ENCODE measurements around the gene CARD14.

CARD14 gene

DNA sequence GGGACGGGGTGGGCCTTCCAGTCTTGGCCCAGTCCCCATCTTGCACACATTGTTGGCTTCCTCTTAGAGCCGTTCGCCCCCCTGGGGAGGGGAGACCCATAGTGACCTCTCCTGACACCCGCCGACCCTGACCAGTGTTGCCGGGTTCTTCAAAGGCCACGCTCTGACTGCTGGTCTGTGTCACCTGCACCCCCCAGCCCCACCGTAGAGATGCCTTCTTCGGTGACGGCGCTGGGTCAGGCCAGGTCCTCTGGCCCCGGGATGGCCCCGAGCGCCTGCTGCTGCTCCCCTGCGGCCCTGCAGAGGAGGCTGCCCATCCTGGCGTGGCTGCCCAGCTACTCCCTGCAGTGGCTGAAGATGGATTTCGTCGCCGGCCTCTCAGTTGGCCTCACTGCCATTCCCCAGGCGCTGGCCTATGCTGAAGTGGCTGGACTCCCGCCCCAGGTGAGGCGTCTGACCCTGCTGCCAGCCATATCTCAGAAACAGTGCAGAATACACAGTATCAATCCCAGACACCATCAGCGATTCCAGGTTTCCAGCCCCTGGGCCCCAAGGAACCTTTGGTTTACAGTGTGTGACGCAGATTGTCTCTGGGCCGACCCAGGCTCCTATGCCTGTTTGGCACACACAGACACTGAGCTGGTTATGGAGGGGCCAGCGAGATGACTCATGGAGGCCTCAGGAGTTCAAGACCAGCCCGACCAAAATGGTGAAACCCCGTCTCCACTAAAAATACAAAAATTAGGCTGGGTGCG is 51.7 kb downstream of the CARD14 start:
- no peak overlapping the region for H2AFZ ChIP-seq (ENCODE audit: low read length)

DNA sequence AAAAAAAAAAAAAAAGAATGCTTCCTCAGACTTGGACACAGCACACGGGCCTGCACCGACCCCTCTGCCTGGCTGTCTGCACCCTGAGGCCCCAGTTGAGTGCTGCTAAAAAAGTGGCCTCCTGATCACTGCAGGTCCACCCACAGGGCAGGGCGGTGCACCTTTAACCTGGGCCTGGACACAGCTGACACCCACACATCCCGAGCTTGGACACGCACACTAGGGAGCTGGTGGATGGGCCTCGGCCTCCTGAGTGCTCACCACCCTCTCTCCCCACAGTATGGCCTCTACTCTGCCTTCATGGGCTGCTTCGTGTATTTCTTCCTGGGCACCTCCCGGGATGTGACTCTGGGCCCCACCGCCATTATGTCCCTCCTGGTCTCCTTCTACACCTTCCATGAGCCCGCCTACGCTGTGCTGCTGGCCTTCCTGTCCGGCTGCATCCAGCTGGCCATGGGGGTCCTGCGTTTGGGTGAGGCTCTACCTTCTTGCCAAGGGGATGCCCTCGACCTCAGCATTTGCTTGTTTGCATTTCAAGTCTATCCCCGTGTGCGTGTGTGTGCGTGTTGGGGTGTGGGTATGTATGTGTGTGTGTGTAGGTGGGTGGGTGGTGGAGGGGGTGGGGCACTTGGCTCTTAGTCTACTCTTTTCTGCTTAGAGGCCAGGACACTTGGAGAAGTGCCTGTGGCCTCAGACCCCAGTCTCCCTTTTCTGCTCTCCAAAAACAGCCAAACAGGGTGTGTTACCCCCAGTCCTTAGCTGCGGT is 52.7 kb downstream of the CARD14 start:
- no peaks in the 10 kb centered on the region for H3K79me2 ChIP-seq (ENCODE audit: insufficient read depth, low read length)
- H3K9me3 ChIP-seq (ENCODE audit: insufficient read depth, low read depth, low read length), result no peaks in the 10 kb centered on the region
- H3K4me3 ChIP-seq (ENCODE audit: low read length, poor library complexity, severe bottlenecking), result no peak overlapping the region
- no peak overlapping the region for H2AFZ ChIP-seq (ENCODE audit: low read length)
- no peak overlapping the region for H3K9ac ChIP-seq (ENCODE audit: low read depth, low read length, poor library complexity, severe bottlenecking)
- no peaks in the 10 kb centered on the region for H3K36me3 ChIP-seq (ENCODE audit: insufficient read depth, low read length)
- TF ChIP-seq EZH2phosphoT487 (IDR thresholded peaks at IDR 0.05; ENCODE audit: borderline replicate concordance), result no peak
- H3F3A ChIP-seq (ENCODE audit: low read depth), result no peaks in the 10 kb centered on the region
- H3K4me2 ChIP-seq (ENCODE audit: low read depth, low read length, poor library complexity, severe bottlenecking), result no peak overlapping the region
- peaks cover 11% of the 10 kb centered on the region for H3K27me3 ChIP-seq (ENCODE audit: insufficient read depth, low read length, poor library complexity, severe bottlenecking)
- H4K20me1 ChIP-seq (ENCODE audit: insufficient read depth, low read length, poor library complexity, severe bottlenecking), result no peaks in the 10 kb centered on the region
- no peaks in the 10 kb centered on the region for H3K9me2 ChIP-seq (replicated peaks; ENCODE audit: low read depth, low read length)
- peaks cover 7% of the 10 kb centered on the region for H3K4me1 ChIP-seq (ENCODE audit: insufficient read depth, low read length, poor library complexity, severe bottlenecking)

More for the DNA sequence above, 51.7 kb downstream of the CARD14 start:
- H3K79me2 ChIP-seq (ENCODE audit: insufficient read depth, low read length), result no peaks in the 10 kb centered on the region
- H3F3A ChIP-seq (ENCODE audit: low read depth), result no peaks in the 10 kb centered on the region
- peaks cover 16% of the 10 kb centered on the region for H3K27me3 ChIP-seq (ENCODE audit: insufficient read depth, low read length, poor library complexity, severe bottlenecking)
- no peak for TF ChIP-seq EZH2phosphoT487 (IDR thresholded peaks at IDR 0.05; ENCODE audit: borderline replicate concordance)
- TF ChIP-seq, protein P1, sequence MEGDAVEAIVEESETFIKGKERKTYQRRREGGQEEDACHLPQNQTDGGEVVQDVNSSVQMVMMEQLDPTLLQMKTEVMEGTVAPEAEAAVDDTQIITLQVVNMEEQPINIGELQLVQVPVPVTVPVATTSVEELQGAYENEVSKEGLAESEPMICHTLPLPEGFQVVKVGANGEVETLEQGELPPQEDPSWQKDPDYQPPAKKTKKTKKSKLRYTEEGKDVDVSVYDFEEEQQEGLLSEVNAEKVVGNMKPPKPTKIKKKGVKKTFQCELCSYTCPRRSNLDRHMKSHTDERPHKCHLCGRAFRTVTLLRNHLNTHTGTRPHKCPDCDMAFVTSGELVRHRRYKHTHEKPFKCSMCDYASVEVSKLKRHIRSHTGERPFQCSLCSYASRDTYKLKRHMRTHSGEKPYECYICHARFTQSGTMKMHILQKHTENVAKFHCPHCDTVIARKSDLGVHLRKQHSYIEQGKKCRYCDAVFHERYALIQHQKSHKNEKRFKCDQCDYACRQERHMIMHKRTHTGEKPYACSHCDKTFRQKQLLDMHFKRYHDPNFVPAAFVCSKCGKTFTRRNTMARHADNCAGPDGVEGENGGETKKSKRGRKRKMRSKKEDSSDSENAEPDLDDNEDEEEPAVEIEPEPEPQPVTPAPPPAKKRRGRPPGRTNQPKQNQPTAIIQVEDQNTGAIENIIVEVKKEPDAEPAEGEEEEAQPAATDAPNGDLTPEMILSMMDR (conservative IDR thresholded peaks at IDR 0.05; ENCODE audit: low read length), result no peak
- H3K4me3 ChIP-seq (ENCODE audit: low read length, poor library complexity, severe bottlenecking), result no peak overlapping the region
- H3K4me2 ChIP-seq (ENCODE audit: low read depth, low read length, poor library complexity, severe bottlenecking), result no peak overlapping the region
- H3K9me3 ChIP-seq (ENCODE audit: insufficient read depth, low read depth, low read length), result no peaks in the 10 kb centered on the region
- no peak overlapping the region for H3K9ac ChIP-seq (ENCODE audit: low read depth, low read length, poor library complexity, severe bottlenecking)
- H3K4me1 ChIP-seq (ENCODE audit: insufficient read depth, low read length, poor library complexity, severe bottlenecking), result peaks cover 7% of the 10 kb centered on the region
- H3K9me2 ChIP-seq (replicated peaks; ENCODE audit: low read depth, low read length), result no peaks in the 10 kb centered on the region
- H4K20me1 ChIP-seq (ENCODE audit: insufficient read depth, low read length, poor library complexity, severe bottlenecking), result no peaks in the 10 kb centered on the region
- H3K36me3 ChIP-seq (ENCODE audit: insufficient read depth, low read length), result no peaks in the 10 kb centered on the region

DNA sequence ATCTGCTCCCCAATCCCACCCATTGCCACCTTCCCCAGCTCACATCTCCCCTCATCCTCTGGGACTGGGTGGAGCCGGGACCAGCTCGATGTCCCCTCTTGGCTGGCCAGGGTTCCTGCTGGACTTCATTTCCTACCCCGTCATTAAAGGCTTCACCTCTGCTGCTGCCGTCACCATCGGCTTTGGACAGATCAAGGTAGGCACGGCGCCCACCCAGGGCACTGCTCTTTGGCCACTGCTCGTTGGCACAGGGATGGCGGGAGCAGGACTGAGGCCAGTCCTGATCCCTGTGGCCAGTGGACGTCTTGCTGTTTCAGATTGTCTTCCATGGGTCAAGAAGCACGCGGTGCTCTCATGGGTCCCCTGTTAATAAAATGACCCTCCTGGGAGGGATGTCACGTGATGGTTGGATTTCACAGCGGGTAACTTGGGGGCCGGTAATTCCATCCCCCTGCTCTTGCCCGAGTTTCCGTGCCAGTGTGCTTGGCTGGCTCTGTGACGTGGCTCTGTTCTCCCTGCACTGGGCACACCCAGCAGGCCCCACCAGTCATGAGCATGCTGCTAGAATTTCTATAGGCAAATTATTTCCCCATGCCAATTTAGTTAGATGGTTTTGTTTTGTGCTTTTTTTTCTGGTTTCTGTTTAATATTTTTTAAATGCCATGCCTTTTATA is 53.4 kb downstream of the CARD14 start:
- Histone ChIP-seq H4K20me1 (ENCODE audit: insufficient read depth, low read length, poor library complexity, severe bottlenecking) (no peaks in the 10 kb centered on the region), H3K79me2 (ENCODE audit: insufficient read depth, low read length) (no peaks in the 10 kb centered on the region), H3K36me3 (ENCODE audit: insufficient read depth, low read length) (no peaks in the 10 kb centered on the region), H3K9ac (ENCODE audit: low read depth, low read length, poor library complexity, severe bottlenecking) (no peak overlapping the region), H3F3A (ENCODE audit: low read depth) (no peaks in the 10 kb centered on the region), H2AFZ (ENCODE audit: low read length) (no peak overlapping the region), H3K4me3 (ENCODE audit: low read length, poor library complexity, severe bottlenecking) (no peak overlapping the region), H3K27me3 (ENCODE audit: insufficient read depth, low read length, poor library complexity, severe bottlenecking) (peaks cover 4% of the 10 kb centered on the region), H3K4me1 (ENCODE audit: insufficient read depth, low read length, poor library complexity, severe bottlenecking) (peaks cover 7% of the 10 kb centered on the region), H3K9me3 (ENCODE audit: insufficient read depth, low read depth, low read length) (no peaks in the 10 kb centered on the region), H3K9me2 (replicated peaks; ENCODE audit: low read depth, low read length) (no peaks in the 10 kb centered on the region), H3K4me2 (ENCODE audit: low read depth, low read length, poor library complexity, severe bottlenecking) (no peak overlapping the region)
- TF ChIP-seq, protein P1 (conservative IDR thresholded peaks at IDR 0.05; ENCODE audit: low read length), result no peak
- no peak for TF ChIP-seq EZH2phosphoT487 (IDR thresholded peaks at IDR 0.05; ENCODE audit: borderline replicate concordance)
